ENCODE measurements around the gene EEF1AKMT2. TPM values are rescaled to one million over a fixed set of nuclear protein-coding genes. Genes with fewer than 3 reads are reported as not detected.

The EEF1AKMT2 gene
- total RNA-seq, 1 donor from 2014 or later = 12.5 TPM

GRCh38 chr10:124719213-124719851 lies 72.4 kb downstream of the EEF1AKMT2 start:
- H3K36me3 Mint-ChIP-seq (ENCODE audit: low read depth, unreplicated experiment) = no peaks in the 10 kb centered on the region
- peaks cover 3% of the 10 kb centered on the region for H3K27me3 Mint-ChIP-seq (ENCODE audit: unreplicated experiment)
- no peak overlapping the region for H3K27ac Mint-ChIP-seq (ENCODE audit: unreplicated experiment)
- H3K4me3 Mint-ChIP-seq (ENCODE audit: unreplicated experiment) = no peak overlapping the region
- DNase-seq (ENCODE audit: low spot score) = peak; percentile 43
- no peaks in the 10 kb centered on the region for H3K9me3 Mint-ChIP-seq (ENCODE audit: unreplicated experiment)
- TF ChIP-seq CTCF (IDR thresholded peaks at IDR 0.05; ENCODE audit: unreplicated experiment) = peak; percentile 21
- H3K4me1 Mint-ChIP-seq (ENCODE audit: unreplicated experiment) = peaks cover 47% of the 10 kb centered on the region

GRCh38 chr10:124717911-124718741 lies 73.6 kb downstream of the EEF1AKMT2 start:
- Mint-ChIP-seq H3K27ac (ENCODE audit: unreplicated experiment) (no peak overlapping the region), H3K4me1 (ENCODE audit: unreplicated experiment) (peaks cover 49% of the 10 kb centered on the region)
- DNase-seq (ENCODE audit: low spot score) = no peak

GRCh38 chr10:124717041-124717757 lies 74.5 kb downstream of the EEF1AKMT2 start:
- no peak for DNase-seq (ENCODE audit: low spot score)
- Mint-ChIP-seq H3K27me3 (ENCODE audit: unreplicated experiment) (peaks cover 3% of the 10 kb centered on the region), H3K4me1 (ENCODE audit: unreplicated experiment) (peaks cover 47% of the 10 kb centered on the region), H3K36me3 (ENCODE audit: low read depth, unreplicated experiment) (no peaks in the 10 kb centered on the region), H3K9me3 (ENCODE audit: unreplicated experiment) (no peaks in the 10 kb centered on the region), H3K27ac (ENCODE audit: unreplicated experiment) (no peak overlapping the region), H3K4me3 (ENCODE audit: unreplicated experiment) (no peak overlapping the region)
- TF ChIP-seq CTCF (IDR thresholded peaks at IDR 0.05; ENCODE audit: unreplicated experiment) = no peak

More at GRCh38 chr10:124717911-124718741, 73.6 kb downstream of the EEF1AKMT2 start:
- H3K27me3 Mint-ChIP-seq (ENCODE audit: unreplicated experiment) = peaks cover 3% of the 10 kb centered on the region
- H3K4me3 Mint-ChIP-seq (ENCODE audit: unreplicated experiment) = peak overlapping the region; percentile 8
- no peaks in the 10 kb centered on the region for H3K36me3 Mint-ChIP-seq (ENCODE audit: low read depth, unreplicated experiment)
- no peaks in the 10 kb centered on the region for H3K9me3 Mint-ChIP-seq (ENCODE audit: unreplicated experiment)
- no peak for TF ChIP-seq CTCF (IDR thresholded peaks at IDR 0.05; ENCODE audit: unreplicated experiment)

GRCh38 chr10:124716369-124716768 lies 75.3 kb downstream of the EEF1AKMT2 start:
- peaks cover 40% of the 10 kb centered on the region for H3K4me1 Mint-ChIP-seq (ENCODE audit: unreplicated experiment)
- H3K27ac Mint-ChIP-seq (ENCODE audit: unreplicated experiment) = no peak overlapping the region
- no peak overlapping the region for H3K4me3 Mint-ChIP-seq (ENCODE audit: unreplicated experiment)

More at GRCh38 chr10:124716369-124716768, 75.3 kb downstream of the EEF1AKMT2 start:
- peaks cover 3% of the 10 kb centered on the region for H3K27me3 Mint-ChIP-seq (ENCODE audit: unreplicated experiment)
- DNase-seq (ENCODE audit: low spot score) = no peak
- H3K9me3 Mint-ChIP-seq (ENCODE audit: unreplicated experiment) = no peaks in the 10 kb centered on the region
- H3K36me3 Mint-ChIP-seq (ENCODE audit: low read depth, unreplicated experiment) = no peaks in the 10 kb centered on the region
- TF ChIP-seq CTCF (IDR thresholded peaks at IDR 0.05; ENCODE audit: unreplicated experiment) = no peak
